ENCODE data around the gene DRD3. TPM values are rescaled to one million over a fixed set of nuclear protein-coding genes. Genes with fewer than 3 reads are reported as not detected.

Gene DRD3
- total and polyA plus RNA-seq, 2 of the 8 experiments (the other 6 are each of a cell fraction or from before 2014, with no cell fraction given) = 0.32 to 1.3 TPM

DNA sequence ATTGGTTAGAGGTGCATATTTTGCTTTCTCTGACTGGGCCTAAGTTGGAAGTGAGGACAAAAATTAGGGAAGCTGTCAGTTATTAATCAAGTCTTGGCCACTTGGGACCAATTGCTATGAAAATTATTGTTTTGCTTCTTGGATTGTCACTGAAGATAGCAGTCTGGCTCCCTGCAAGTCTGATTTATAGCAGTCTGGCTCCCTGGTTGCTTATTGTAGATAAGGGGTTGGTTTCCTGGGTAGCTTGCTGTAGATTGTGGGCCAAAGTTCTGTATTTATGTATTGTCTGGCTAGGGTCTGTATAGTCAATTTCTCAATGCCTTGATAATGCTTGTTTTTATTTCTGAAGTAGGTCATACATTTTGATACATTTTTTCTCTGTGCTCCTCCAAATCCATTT is 13.3 kb upstream of the DRD3 start:
- H3K4me1 ChIP-seq (replicated peaks in 1 of 4; ENCODE audit: control insufficient read depth in 3 of 4, insufficient read depth in 4 of 4, low read length in 3 of 4) = no peaks in the 10 kb centered on the region
- CTCF ChIA-PET (ENCODE audit: partially characterized antibody) = interaction anchor here (0.6 to 0.8 kb wide), 2 partner anchors 22 to 171 kb away, joined by 3 read pairs; no protein-coding TSS in a partner anchor
- no peak overlapping the region for H3K27ac ChIP-seq (ENCODE audit: low read depth, low read length)
- H2AFZ ChIP-seq (ENCODE audit: low read length) = no peak overlapping the region
- H3K27me3 ChIP-seq (replicated peaks in 1 of 4; ENCODE audit: control insufficient read depth in 3 of 4, extremely low read depth in 1 of 4, insufficient read depth in 3 of 4, low read length in 3 of 4) = no peaks in the 10 kb centered on the region
- H3K79me1 ChIP-seq (ENCODE audit: low read depth, low read length) = no peaks in the 10 kb centered on the region
- H3K4me2 ChIP-seq (ENCODE audit: insufficient read depth in 1 of 2, low read depth in 2 of 2, low read length in 2 of 2) = no peak overlapping the region
- no peak overlapping the region for H2BK20ac ChIP-seq (ENCODE audit: low read length)
- H4K8ac ChIP-seq (ENCODE audit: extremely low read depth, insufficient read depth, low read length) = no peak overlapping the region
- no peaks in the 10 kb centered on the region for H3K36me3 ChIP-seq (ENCODE audit: control insufficient read depth in 2 of 4, insufficient read depth in 4 of 4, low read length in 3 of 4)
- H2BK12ac ChIP-seq (ENCODE audit: low read depth, low read length) = no peak overlapping the region
- H3K23ac ChIP-seq (ENCODE audit: insufficient read length) = no peak overlapping the region
- H2BK120ac ChIP-seq (replicated peaks; ENCODE audit: low read depth, low read length) = no peak overlapping the region
- no peaks in the 10 kb centered on the region for H3K9me3 ChIP-seq (ENCODE audit: insufficient read depth in 2 of 2, low read depth in 1 of 2, low read length in 1 of 2)
- no peak overlapping the region for H3K18ac ChIP-seq (ENCODE audit: extremely low read depth, low read length)
- FAIRE-seq = no peak
- no peak overlapping the region for H3K56ac ChIP-seq (replicated peaks; ENCODE audit: insufficient read length, low read depth, low read length)
- no peaks in the 10 kb centered on the region for H3K23me2 ChIP-seq (ENCODE audit: low read depth, low read length)
- no peak overlapping the region for H3K4me3 ChIP-seq (ENCODE audit: extremely low read depth in 1 of 4, insufficient read depth in 2 of 4, low read depth in 3 of 4, low read length in 4 of 4)
- no peak overlapping the region for H3K4ac ChIP-seq (replicated peaks; ENCODE audit: insufficient read length, low read depth, low read length)
- no peak overlapping the region for H2BK5ac ChIP-seq (ENCODE audit: low read depth, low read length)
- no peak for DNase-seq (ENCODE audit: low read depth in 1 of 2, low spot score in 2 of 2)
- no peak overlapping the region for H4K5ac ChIP-seq (ENCODE audit: insufficient read length, low read depth, low read length)
- no peak overlapping the region for H2BK15ac ChIP-seq (ENCODE audit: low read length)
- H4K91ac ChIP-seq (replicated peaks; ENCODE audit: insufficient read length, low read length) = no peak overlapping the region
- H3K79me2 ChIP-seq (ENCODE audit: control insufficient read depth in 1 of 2, insufficient read depth in 2 of 2, low read length in 2 of 2) = no peaks in the 10 kb centered on the region
- H3K9ac ChIP-seq (replicated peaks in 1 of 4; ENCODE audit: extremely low read depth in 1 of 4, low read depth in 3 of 4, low read length in 3 of 4) = no peak overlapping the region
- H4K20me1 ChIP-seq (replicated peaks in 1 of 2; ENCODE audit: control insufficient read depth in 1 of 2, insufficient read depth in 2 of 2, low read length in 2 of 2) = no peaks in the 10 kb centered on the region
- POLR2A ChIA-PET (ENCODE audit: partially characterized antibody) = interaction anchor here (0.6 kb wide), 1 partner anchor 17 kb away, joined by 3 read pairs; no protein-coding TSS in a partner anchor
- H2AK5ac ChIP-seq (ENCODE audit: low read depth, low read length) = no peak overlapping the region
- H3K14ac ChIP-seq (ENCODE audit: insufficient read length) = no peak overlapping the region
- no peak for TF ChIP-seq PHF8 (conservative IDR thresholded peaks at IDR 0.05; ENCODE audit: low read depth, low read length)
- no peak for TF ChIP-seq KDM1A (IDR thresholded peaks at IDR 0.05; ENCODE audit: borderline replicate concordance, low read length)
- TF ChIP-seq SUZ12 (IDR thresholded peaks at IDR 0.05; ENCODE audit: low read length) = no peak
- no peak for TF ChIP-seq ATF3 (IDR thresholded peaks at IDR 0.05; ENCODE audit: insufficient read depth, low read depth, low read length)
- TF ChIP-seq FOSL1 (IDR thresholded peaks at IDR 0.05; ENCODE audit: insufficient read depth, low read depth, low read length) = no peak
- TF ChIP-seq NRF1 (IDR thresholded peaks at IDR 0.05; ENCODE audit: low read depth, low read length) = no peak
- no peak for TF ChIP-seq CBX8 (IDR thresholded peaks at IDR 0.05; ENCODE audit: borderline replicate concordance, low read depth, low read length)
- TF ChIP-seq, protein P1, sequence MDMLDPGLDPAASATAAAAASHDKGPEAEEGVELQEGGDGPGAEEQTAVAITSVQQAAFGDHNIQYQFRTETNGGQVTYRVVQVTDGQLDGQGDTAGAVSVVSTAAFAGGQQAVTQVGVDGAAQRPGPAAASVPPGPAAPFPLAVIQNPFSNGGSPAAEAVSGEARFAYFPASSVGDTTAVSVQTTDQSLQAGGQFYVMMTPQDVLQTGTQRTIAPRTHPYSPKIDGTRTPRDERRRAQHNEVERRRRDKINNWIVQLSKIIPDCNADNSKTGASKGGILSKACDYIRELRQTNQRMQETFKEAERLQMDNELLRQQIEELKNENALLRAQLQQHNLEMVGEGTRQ (IDR thresholded peaks at IDR 0.05; ENCODE audit: low read length) = no peak
- no peak for TF ChIP-seq HDAC2 (IDR thresholded peaks at IDR 0.05; ENCODE audit: borderline replicate concordance in 1 of 2, low read depth in 2 of 2, low read length in 2 of 2)
- no peak for TF ChIP-seq CEBPB (IDR thresholded peaks at IDR 0.05; ENCODE audit: low read depth, low read length)
- TF ChIP-seq CBX5 (IDR thresholded peaks at IDR 0.05; ENCODE audit: low read depth, low read length) = no peak
- TF ChIP-seq NANOG (IDR thresholded peaks at IDR 0.05; ENCODE audit: insufficient read depth, low read depth, low read length, poor library complexity, severe bottlenecking) = no peak
- TF ChIP-seq POLR2AphosphoS5 (IDR thresholded peaks at IDR 0.05; ENCODE audit: low read depth, low read length) = no peak
- TF ChIP-seq BACH1 (IDR thresholded peaks at IDR 0.05; ENCODE audit: low read length) = no peak
